GM18867 (cell line): ENCODE data around the gene SUPT20HL1.
"Not testable (repeated sequence)": the region's sequence is repeated elsewhere in the genome, so short reads cannot be mapped to it uniquely, and the experiment has no call there.

ENCODE experiments used
- ATAC-seq: cut with Tn5 transposase; IDR thresholded peaks from one replicate; pipeline ENCODE4 v1.9.1; 2021; ENCODE audit warnings: mild to moderate bottlenecking, moderate library complexity; ENCODE audit not compliant: unreplicated experiment

SUPT20HL1 gene

DNA sequence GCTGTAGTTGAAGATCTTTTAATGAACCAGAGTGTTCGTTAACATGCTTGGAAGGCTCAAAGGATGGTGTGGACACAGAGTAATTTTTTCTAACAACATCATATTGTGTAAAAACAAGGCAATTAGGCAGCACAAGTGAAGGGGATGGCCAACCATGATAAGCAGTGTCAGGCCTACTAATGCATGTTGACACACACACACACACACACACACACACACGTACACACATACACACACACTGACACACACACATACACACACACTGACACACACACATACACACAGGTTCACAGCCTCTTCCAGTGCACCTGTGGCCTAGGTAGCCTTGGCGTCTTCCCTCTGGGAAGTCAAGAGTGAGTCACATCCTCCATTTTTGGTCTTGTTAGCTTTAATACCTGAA is at the start of gene SUPT20HL1:
Gene SUPT20HL1 (plus strand): TSS at position 368 of the 400 bp plus-strand sequence. CDS start 2,122 bp downstream, outside the sequence.
- no peak for ATAC-seq

DNA sequence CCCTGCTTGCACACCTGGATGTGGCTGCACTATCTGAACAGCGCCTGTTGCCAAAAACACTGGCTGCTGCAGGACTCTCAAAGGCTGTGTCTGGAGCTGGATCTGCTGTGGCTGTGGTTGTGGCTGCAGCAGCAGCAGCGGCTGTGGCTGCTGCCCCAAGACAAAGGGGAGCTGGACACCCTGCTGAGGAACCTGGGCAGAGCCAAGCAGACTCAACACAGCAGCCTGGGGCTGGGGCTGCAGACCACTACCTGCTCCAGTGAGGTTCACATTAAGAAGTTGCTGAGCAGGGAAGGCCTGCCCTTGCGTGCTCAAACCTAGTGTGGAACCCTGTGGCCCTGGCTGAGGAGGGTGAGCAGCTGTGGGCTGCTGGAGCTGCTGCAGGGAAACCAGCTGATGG is 49.5 kb upstream of the SUPT20HL1 start:
- ATAC-seq: not testable (repeated sequence)

DNA sequence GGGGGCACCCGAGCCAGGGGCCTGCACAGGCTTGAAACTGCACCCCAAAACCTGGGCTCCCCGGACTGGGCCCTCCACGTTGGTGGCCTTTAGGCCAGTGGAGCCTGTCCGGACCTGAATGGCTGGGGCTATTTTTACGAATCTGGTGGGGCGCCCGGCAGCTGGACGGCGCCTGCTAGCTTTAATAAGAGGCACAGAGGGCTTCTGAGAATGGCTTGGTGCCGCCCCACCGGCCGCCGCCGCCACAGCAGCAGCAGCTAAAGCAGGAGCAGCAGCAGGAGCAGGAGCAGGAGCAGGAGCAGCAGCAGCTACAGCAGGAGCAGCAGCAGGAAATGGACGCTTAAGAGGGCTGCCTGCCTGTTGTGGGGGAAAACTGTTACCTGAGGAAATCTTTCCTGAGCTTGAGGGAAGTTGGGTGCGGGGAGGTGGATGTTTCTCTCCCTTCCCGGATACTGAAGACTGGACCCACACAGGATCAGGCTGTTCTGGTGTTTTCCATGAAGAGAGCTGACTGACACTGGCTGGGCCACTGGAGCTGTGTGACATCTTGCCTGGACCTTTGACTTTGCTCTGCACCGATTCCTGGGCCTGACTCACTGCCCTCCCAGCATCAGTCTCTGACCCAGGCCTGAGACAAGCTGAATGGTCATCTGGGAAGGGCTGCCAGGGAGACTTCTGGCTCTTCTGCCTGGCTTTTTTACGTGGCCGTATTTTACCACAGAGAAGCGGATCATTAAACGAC is 48.8 kb upstream of the SUPT20HL1 start:
- not testable (repeated sequence) for ATAC-seq

DNA sequence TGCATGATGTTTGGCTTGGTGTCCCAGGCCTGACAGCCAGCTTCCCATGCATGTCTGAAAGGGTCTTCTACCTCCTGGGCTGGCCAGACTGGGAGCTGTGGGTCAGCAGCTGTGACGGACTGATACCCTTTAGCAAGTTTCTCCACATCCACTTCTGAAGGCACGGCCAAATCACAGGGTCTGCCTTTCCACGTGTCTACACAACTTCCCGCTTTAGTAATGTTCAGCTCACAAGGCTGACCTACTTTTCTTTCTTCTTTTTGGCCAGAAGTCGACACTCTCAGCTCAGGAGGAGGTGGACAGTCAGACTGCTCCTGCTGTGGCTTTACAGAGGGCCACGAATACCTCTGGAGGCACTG is 48.2 kb upstream of the SUPT20HL1 start:
- not testable (repeated sequence) for ATAC-seq

DNA sequence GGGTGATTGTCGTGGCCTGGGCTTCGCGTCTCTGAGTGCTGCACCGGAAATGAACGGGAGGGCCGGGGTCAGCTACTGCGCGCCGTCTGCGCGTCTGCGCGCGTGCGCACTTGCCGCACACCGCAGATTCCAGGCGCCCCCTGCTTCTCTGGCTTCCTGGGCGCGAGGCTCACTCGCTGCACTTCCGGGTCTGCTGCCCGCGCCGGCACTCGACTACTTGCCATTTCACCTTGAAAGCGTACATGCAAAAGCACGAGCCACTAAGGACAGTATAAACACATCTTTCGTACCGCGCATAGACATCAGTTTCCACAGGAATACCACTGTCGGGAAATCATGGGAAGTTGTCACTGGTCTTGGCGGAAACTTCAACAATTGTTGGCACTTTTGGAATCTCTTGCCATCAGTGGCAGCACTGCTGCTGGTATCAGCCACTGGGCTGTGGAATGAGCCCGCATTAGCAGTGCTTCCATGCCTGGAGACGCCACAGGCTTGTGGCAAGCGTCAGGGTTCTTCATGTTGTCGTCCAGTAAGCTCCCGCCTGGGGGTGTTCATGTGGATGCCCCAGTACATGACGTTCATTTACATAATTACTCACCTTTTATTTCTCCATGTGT is 46.3 kb upstream of the SUPT20HL1 start, which contains the start of gene SUPT20HL2:
Gene SUPT20HL2 (minus strand): TSS at position 51 of the 617 bp plus-strand sequence. CDS start 754 bp downstream, outside the sequence.
- no peak for ATAC-seq

DNA sequence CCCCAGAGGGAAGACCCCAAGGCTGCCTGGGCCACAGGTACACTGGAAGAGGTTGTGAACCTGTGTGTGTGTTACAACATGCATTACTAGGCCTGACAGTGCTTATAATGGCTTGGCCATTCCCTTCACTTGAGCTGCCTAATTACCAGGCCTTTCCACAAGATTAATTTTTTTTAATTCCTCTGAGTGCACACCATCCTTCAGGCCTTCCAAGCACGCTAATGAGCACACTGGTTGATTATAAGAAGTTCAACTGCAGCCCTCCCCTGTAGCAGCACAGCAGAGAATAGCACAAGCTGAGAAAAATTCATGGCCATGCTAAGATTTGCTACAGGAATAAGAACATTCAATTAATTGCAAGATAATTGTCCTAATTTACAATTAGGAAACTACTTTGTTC is 44.3 kb upstream of the SUPT20HL1 start:
- ATAC-seq: no peak

DNA sequence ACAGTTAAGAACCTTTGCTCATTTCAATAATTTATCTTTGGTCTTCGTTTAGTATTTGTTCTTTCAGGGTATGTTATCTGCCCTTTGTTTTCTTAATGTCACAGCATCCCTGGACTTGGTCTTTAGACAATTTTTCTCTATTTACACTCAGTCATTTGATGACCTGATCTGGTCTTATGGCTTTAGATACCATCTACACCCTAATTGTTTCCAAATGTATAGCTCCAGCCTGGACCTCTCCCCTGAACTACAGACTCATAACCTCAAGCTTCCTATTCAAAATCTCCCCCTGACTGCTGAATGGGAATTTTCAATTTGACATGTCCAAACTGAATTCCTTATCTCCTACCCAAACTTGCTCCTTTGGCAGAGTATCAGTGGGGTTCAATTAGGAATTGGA is 42.9 kb upstream of the SUPT20HL1 start:
- no peak for ATAC-seq

DNA sequence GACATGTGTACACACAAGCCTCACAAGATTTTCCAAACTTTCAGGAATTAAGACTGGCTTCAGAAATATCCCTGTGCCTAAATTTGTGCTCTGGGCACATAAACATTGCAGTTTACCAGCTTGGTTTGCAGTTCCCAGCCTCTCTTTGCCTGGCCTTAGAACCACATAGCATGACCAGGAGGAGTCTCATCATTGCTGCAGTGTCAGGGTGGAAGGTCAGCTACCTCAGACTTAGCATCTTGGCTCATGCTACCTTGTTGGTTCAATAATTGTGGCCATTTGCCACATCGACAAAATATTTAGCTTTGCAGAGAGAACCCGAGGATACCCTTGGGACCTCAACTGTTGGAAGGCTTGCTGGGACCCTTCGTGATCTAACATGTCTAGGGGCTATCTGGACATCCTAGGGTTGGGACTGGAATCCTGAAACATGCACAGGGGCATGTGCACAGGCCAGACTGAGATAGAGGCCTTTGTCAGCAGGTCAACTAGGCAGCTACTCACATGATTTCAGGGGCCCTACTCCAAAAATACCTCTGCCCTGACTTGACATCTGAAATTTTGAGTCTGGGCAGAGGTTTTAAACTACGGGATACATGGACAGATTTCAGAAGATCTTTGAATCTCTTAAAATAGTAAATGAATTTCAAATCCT is 38.6 kb upstream of the SUPT20HL1 start:
- ATAC-seq: no peak

DNA sequence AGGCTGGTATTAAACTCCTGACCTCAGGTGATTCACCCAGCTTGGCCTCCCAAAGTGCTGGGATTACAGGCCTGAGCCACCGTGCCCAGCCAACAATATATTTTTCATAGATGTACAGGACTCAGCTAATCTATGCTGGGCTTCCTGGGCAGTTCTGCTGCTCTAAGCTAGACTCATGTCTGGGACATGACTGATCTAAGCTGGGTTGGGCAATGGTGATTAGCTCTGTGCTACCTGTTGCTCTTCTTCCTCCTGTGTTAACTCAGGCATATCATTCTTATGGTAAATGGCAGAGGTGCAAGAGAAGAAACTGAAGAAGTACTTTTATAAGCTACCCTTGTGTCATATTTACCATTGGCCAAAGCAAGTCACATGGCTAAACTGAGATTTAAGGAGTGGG is 35.2 kb upstream of the SUPT20HL1 start:
- no peak for ATAC-seq

DNA sequence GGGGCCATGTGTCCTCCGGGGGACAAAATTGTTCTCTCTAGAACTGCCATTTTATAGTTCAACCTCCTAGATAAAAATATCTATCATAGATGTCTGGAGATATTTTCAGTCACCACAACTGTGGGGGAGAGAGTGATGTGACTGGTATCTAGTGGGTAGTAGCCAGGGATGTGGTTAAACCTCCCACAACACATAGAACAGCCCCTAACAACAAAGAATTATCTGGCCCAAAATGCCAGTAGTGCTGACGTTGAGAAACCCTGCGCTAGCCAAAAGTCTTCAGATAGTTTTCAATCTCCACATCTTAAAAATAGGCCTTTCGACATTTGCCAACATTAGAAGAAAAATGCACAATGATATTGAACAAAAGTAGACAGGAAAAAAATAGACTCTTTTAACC is 27.6 kb upstream of the SUPT20HL1 start:
- no peak for ATAC-seq

DNA sequence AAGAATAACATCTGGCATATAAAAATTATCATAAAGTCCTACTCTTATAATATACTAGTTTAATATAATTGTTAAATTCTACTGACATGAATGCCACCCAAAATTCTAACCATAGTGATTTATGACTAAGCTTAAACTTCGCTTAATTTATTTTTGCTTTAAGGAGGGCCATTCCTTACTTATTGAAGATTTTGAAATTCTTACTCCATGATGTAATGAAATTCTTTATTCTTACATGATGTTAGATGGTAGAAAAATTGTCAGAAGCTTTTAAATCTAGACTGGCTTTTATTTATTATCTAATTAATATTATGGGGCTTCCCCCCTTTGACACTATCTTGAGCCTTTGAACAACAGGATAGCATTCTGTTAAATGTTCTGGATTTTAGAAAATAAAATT is 27.1 kb upstream of the SUPT20HL1 start:
- no peak for ATAC-seq

DNA sequence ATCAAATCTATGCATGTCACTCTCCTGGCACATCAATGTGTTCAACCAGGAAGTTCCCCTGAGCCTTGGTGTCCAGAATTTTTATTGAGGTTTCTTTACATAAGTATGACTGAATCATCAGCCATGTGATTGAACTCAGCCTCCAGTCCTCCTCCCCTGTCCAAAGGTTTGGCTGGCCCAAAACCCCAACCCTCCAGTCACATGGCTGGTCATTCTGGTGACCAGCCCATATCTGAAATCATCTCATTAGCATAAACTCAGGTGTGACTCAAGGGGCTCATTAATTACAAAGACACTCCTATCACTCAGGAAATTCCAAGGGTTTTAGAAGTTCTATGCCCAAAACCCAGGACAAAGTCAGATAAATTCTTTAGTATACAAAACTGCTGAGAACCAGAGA is 26.0 kb upstream of the SUPT20HL1 start:
- ATAC-seq: no peak

DNA sequence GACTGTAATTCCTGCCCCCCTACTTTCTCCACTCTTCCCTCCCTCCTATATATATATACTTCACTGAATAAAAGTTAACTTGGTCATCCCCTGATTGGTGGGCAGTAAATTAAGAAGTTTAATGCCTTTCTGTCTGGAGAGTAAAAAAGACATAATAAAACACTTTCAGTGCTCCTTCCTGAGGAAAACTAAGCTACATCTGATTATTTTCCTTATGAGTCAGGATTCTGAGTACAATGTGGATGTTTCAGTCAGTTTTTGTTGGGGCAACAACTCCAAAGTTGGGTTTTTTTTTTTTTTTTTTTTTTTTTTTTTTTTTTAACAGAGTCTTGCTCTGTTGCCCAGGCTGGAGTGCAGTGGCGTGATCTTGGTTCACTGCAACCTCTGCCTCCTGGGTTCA is 24.6 kb upstream of the SUPT20HL1 start:
- no peak for ATAC-seq

DNA sequence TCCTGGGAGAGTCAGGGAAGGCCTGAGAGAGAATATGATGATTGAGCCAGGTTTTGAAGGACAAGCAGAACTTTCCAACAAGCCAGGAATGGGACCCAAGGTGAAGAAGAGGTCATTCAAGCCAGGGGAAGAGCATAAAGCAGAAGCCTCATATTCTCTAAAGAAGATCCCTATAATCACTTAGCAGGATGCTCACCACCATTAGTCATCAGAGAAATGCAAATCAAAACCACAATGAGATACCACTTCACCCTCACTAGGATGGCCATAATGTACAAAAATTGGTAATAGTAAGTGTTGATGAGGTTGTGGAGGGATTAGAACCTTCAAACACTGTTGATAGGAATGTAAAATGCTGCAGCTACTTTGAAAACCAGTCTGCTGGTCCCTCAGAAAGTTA is 20.5 kb upstream of the SUPT20HL1 start:
- ATAC-seq: no peak

DNA sequence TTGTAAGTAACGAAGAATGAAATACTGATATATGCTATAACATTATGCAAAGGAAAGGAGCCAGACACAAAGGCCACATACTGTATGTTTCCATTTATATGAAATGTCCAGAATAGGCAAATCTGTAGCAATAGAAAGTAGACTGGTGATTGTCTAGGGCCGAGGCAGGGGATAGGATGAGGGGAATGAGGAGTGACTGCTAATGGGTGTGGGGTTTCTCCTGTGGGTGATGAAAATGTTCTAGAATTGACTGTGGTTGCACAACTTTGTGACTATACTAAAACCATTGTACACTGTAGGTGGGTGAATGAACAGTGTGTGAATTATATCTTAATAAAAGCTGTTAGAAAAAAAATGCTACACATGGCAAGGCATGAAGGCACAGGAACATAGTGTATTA is 19.9 kb upstream of the SUPT20HL1 start:
- no peak for ATAC-seq

DNA sequence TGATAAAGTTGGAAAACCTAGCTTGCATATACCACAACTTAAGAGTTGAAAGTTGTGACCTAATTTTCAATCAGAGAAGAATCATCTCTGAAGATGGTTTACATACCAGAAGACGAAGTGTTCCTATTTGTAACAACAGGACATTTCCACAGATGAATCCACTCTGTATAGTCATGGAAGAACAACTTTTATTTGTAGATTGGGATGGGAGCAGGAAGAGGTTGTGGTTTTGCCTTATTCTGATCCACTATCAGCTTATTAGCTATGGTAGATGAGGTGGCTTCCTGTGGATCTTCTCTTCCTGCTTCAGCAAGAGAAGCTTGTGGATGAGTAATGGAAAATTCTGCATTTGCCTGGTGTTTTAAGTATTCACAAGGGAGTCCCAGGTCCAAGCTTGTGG is 18.6 kb upstream of the SUPT20HL1 start:
- ATAC-seq: no peak

DNA sequence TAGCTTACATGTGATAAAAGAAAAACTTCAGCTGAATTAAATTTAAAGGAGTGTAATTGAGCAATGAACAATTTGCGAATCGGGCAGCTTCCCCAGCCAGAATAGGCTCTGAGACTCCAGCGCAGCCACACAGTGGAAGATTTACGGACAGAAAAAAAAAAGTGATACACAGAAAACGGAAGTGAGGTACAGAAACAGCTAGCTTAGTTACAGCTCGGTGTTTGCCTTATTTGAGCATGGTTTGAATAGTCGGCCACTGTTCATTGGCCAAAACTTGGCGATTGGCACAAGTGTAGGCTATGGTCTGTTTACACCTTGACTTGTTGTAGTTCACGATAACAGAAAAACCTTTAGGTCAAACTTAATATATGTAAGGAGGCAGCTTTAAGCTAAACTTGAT is 16.7 kb upstream of the SUPT20HL1 start:
- peak; percentile 98 for ATAC-seq

DNA sequence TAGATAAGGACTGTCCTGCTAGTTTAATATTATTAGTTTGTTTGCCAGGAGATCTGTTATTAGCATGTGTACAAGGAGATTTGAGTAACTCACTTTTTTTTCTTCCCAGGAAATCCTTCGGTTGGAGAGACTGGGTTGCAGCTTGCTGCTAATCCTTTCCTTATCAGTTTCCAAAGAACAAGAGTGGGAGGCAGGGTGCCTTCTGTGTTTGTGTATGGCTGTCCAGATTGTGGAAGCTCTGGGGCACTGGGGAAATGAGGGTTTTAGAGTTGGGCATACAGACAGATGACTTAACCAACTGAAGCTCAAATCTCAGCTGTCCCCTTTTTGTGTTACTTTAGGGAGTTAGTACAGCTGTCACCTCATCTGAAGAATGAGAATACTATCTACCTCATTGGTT is 12.6 kb upstream of the SUPT20HL1 start:
- ATAC-seq: no peak

DNA sequence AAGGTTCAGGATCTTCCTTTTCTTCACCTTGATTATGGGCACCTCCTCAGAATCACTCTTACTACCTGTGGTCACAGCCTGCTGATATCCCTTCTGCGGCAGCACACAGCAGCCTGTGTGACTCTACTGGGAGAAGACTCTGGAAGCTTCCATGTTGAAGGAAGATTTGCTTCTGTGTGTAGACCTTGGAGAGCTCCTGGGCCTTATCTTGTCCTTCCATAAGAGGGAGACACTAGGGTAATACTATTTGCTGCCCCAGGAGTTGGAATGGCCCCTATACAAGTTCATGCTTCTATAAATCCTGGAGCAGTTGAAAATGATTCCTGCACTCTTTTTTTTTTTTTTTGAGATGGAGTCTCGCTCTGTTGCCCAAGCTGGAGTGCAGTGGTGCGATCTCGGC is 10.2 kb upstream of the SUPT20HL1 start:
- no peak for ATAC-seq

DNA sequence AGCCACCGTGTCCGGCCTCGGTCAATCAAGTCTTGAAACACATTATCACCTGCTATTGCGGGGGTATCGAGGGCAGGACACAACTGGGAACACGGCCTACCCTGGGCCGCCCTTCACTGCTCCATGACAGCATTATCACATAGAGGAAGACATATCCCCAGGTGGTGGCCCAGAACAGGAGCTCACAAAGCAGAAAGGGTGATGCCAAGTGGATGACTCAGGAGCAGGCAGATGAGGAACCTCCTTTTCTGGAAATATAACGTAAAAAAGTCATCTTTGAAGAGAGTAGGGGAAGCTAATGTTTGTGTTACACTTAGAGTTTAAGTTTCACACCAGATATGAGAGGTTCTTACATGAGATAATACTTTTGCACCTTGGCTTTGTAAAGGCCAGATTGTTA is 5.3 kb upstream of the SUPT20HL1 start:
- ATAC-seq: no peak

DNA sequence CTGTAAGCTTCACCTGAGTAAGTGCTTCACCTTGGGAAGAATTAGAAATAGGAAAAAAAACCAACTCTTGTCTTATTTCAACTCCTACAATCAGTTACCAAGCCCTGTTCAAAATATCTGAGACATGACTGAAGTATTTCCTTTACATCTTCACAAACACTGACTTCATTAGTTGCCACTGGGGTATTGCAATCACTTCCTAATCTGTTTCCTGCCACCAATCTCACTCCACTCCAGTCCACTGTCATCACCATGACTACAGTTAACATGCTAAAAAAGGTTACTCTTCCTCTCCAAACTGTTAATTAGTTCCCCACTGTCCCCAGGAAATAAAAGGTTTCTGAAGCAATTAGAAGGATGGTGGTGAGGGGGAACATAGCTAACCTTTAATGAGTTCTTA is 3.3 kb upstream of the SUPT20HL1 start:
- ATAC-seq: no peak

DNA sequence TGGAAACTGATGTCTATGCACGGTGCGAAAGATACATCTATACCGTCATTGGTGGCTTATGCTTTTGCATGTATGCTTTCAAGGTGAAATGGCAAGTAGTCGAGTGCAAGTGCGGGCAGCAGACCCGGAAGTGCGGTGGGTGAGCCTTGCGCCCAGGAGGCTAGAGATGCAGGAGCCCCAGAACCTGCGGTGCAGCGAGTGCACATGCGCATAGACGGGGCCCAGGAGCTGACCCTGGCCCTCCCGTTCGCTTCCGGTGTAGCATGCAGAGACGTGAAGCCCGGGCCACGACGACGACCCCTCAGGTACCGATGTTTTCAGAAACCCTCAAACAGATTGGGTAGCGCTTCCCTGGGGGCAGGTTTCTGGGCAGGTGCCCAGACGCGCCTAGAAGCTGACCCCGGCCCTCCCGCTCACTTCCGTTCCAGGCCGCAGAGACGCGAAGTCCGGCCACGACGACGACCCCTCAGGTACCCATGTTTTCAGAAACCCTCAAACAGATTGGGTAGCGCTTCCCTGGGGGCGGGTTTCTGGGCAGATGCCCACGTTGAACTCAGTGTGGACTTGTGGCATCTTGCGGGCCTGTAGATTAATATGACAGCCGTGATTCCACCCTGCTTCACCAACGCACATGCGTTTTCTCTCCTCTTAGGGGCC is 1.8 kb downstream of the SUPT20HL1 start:
- not testable (repeated sequence) for ATAC-seq
